HS-27A (cell line): ENCODE data around the gene POMP.
A peak's percentile ranks its signal among the peaks of the same experiment; 100 is the strongest.

Experiments used
- DNase-seq: peaks from one replicate; pipeline ENCODE4 v3.0.0-alpha.2; 2012; ENCODE audit warnings: low read depth, missing footprints

POMP gene, protein sequence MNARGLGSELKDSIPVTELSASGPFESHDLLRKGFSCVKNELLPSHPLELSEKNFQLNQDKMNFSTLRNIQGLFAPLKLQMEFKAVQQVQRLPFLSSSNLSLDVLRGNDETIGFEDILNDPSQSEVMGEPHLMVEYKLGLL

DNA sequence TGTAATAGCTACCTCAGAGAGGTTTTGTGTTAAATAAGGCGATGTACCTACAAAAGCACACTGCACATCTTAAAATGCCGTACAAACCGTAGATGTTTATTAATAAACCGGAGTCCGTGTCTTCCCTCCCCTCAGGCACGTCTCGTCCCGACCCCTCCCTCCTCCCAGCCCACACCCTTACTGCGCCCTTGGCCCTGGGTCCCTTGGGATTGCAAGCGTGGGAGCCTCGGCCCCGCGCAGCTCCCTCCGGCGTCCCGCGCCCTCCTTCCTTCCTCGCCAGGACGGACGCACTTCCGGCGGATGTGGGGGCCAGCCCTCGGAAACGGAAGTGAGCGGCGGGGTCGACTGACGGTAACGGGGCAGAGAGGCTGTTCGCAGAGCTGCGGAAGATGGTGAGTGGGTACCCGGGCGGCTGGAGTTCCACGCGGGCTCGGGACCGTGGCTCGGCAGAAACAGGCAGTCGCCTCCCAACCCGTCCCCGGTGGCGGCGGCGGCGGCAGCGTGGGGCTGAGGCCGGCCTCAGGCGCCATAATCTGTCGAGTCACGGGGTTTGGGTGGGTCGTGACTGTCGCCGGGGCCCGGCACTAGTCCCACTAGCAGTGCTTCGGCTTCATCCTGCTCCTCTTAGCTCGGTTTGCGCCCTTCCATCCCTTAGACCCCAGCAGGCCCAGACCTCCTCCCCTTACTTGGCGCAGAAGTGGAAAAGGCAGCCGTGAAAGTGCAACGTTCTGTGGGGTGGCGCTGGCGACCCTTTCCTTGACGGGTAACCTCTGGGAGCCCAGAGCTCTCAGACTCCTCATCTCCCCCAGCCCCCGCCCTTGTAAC lies at the start of gene POMP:
TSS of gene POMP (plus strand) at position 335 of the 825 bp plus-strand sequence. CDS start at position 390, 55 bp downstream.
- DNase-seq: peak; percentile 51

DNA sequence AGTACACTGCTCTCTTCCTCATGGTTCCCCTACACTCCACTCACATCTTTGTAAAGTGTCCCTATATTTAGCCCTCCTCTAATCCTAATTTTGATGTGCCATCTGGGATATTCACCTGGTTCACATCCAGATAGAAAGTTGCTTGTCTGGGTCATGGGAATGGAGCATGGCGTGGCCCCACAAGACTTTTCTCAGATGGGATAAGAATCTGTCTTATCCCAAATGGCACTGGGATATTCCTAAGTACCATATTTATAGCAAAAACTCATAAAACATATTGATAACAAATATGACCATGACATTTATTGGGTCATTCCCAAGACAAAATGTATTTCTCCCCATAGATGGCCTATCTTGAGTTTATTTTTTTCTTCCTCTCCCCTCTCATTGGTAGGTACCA lies 49.5 kb upstream of the POMP start:
- DNase-seq: no peak

DNA sequence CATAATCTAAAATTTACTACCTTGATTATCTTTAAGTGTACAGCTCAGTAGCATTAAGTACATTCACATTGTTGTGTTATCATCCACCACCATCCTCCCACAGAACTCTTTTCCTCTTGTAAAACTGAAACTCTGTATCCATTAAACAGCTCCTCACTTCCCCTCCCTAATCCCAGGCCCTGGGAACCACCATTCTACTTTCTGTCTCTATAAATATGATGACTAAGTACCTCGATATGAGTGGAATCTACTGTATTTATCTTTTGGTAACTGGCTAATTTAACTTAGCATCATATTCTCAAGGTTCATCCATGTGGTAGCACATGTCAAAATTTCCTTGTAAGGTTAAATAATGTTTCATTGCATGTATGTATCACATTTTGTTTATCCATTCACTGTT lies 49.0 kb upstream of the POMP start:
- DNase-seq: peak; percentile 35

DNA sequence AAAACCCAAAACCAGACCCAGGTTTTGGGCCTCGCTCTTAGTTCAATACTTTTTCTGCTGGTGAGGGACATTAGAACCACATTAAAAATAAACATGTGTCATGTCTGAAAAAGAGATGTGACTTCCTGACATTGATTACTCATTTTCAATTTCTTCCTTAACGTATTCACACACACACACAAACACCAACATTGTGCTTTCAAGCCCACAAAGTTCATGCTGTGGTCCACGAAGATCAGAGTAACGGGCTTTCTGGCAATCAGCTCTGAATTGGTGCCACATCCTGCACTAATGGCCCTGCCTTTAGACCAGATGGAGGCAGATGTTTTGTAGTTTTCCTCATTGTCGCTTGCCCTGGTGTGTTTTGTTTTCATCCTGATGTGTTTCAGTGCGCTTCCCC lies 47.9 kb upstream of the POMP start:
- no peak for DNase-seq

DNA sequence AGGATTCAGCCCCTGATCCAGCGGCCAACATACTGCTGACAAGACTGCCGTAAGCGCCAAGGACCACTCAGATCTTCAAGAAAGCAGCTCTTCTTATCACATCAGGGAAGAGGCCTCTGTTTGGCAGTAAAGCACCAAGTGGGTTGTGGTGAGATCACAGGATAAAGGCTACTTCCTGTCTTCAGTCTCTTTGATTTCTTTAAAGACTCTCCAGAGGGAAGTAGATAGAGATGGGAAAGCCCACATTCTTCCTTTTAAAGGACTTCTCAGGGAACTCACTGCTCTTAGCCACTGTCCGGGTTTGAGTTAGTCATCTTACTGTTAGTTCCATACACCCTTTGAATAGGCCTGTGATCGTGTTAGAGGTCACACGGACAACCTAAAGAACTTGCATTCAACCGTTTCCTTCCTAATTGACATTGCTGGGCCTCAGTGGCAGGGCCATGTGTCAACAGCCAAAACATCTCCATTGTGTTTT lies 47.2 kb upstream of the POMP start:
- DNase-seq: no peak

DNA sequence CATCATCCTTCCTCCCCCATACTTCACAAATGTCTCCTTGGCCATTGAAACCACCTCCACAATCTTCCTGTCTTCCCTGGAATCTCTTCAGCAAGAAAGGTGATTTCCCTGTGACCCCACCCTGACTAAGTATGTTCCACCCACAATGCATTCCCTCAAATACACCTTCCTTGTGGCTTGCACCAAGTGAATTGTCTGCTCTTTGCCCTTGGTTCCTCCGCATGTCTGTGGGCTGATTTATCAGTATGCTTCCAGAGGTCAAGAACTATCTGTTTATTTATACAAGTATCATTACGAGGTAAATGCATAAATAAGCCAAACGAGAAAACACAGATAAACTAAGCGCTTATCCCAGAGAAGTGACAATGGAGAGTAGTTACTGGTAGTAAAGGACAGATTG lies 45.4 kb upstream of the POMP start:
- no peak for DNase-seq

DNA sequence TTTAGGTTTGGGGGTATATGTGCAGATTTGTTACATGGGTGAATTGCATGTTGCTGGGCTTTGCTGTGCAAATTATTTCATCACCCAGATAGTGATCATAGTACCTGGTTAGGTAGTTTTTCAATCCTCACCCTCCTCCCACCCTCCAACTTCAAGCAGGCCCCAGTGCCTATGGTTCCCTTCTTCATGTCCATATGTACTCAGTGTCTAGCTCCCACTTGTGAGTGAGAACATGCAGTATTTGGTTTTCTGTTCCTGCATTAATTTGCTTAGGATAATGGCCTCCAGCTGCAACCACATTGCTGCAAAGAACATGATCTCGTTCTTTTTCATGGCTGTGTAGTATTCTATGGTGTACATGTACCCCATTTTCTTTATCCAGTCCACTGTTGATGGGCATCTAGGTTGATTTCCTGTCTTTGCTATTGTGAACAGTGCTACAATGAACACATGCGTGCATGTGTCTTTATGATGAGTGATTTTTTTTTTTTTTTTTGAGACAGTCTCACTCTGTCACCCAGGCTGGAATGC lies 42.9 kb upstream of the POMP start:
- no peak for DNase-seq

DNA sequence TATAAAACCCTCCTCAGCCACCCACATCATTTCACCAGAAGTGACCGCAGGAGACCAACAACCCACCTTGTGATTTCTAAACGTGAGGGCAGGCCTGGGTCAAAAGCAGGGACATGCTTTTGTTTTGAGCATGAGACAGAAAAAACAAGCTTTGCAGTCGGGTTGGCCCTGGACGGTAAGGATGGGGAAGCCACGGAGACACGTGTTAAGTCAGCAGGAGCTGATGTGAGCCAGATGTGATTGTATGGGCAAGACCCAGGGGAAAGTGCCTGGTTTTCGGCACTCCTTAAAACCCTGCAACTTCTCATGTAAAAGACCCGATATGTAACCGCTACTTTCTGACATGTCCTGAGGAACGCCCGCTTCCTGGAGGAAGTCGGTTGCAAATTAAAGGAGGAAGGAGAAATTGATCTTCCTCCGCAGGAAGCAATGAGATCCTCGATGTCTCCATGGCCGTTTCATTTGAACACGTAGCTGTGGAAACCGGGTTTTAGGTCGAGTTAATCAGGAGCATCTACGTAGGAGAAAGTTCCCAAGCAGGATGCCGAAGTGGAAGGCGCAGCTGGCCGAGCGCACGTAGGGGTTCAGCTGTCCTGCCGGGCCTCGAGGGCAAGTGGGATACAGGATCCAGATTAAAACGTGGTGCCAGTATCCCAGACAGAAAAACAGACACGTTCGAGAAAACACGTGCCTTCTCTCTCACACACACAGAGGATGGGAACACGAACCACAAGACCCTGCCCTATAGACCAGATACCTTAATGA lies 40.5 kb upstream of the POMP start:
- no peak for DNase-seq

DNA sequence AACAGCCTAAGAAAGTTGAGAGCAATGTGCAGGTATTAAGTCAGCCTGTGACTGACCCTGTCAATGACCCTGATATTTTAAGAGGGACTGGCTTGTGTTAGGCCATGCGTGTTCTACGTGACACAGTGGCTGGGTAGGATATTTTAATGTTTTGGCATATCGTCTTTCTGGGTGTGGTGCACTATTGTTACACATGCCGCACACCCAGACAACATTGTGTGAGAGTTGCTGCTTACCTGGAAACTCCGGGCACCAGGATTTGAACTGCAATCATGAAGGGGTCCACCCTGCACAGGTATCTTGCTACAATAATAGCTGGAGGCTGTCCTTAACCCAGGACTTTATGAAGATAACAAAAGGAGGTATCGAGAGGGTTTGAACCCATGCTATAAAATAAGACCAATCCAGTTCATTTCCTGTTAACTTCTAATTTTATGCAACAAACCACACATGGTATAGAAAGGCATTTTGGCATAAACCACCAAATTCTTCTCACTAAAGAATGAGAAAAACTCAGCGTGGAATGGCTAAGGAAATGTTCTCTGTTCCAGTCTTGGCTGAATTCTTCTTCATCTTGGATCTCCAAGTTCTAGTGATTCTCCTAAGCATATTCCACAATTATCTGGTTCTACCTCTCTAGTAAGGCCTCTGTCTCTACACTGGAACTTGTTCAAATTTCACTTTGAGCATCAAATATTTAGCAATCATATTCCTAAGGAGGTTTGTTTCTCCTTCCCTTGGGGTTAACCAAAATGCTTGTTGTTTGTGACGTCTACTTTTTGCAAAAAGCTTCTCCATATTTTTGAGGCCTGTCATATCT lies 38.7 kb upstream of the POMP start:
- no peak for DNase-seq

DNA sequence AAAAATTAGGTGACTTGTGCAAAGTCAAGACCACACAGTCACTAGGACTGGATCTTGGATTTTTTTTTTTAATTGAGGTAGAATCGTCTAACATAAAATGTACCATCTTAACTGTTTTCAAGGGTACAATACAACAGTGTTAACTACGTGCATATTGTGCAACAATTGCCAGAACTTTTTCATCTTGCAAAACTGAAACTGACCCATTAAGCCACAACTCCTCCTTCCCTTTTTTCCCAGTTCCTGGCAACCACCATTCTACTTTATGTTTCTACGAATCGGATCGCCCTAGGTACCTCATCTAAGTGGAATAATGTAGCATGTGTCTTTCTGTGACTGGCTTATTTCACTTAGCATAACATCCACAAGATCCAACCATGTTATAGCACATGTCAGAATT lies 37.5 kb upstream of the POMP start:
- DNase-seq: no peak

DNA sequence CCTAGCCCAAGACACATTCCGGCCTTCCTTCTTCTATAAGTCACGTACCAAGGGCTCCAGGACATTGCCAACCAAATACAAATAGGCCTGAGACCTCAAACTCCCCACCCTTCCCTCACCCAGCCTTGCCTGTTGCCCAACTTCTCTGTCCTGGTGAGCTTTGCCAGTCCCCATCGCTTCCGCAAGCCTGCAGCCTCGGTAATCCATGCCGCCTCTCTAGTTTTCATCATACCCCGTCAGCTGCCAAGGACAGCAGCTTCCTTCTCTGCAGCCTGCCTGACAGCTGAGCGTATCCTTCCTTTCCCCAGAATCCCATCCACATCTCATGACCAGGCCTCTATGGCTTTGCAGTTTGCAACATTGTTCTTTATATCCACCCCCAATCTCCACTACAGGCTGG lies 36.6 kb upstream of the POMP start:
- DNase-seq: no peak

DNA sequence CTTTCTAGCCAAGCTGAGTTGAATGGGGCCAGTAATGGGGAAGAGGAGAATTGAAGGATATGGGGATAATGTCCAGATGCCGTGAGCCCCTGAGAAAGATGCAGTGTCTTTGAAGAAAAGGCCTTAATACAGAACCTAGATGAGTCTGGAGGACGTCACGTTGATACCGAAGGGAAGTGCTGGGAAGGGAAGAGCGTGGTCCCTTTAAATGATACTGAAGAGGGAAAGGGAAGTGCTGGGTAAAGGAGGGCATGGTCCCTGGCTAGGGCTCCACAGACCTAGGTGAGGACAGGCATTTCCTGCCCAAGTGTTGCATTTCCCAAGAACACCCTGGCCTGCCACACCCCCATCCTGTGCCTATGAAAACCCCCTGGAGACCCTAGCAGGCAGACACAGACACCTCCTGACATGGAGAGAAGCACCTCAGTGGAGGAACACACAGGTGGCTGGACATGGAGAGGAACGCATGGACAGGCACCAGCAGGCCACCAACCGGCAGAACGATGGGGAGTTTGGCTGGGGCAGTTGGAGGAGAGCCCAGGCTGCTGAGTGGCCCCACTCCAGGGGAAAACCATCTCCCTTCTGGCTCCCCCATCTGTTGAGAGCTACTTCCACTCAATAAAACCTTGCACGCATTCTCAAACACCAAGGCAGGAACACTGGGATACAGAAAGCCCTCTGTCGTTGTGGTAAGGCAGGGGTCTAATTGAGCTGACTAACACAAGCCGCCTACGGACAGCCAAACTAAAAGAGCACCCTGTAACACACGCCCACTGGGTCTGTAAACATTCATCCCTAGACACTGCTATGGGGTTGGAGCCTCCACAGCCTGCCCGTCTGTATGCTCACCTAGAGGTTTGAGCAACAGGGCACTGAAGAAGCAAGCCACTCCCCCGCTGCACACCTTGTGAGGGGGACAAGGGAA lies 34.9 kb upstream of the POMP start:
- DNase-seq: no peak

DNA sequence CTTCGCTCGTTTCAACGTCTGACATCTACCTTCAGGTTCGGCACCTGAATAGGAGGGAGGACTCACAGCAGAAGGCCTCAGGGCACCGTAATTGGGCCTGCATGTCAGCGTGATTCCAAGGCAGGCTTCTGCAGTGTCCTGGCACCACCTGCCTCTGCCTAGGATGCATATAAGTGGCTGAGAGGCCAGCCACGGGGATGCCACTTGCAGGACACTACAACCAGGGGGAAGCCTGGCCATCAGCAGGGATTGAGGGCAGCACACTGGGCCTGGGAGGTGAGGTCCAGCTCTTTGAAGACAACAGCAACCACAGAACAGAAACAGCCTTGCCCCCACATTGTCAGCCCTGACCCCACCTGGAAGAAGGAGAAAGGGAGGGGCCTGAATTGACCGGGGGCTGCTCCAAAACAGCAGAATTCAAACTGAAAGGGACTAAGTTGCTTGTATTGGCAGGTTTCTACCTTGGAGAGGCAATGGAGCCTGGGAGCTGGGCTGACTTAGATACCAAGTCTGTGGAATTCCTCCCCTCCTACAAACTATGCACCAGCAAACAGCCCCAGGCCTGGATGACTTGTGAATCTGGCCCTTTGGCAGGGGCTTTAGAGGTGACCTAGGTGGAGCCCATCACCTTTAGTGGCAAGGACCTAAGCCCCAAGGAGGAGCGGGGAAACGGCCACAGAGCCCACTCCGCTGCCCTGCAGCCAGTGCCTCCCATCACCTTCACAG lies 34.1 kb upstream of the POMP start:
- no peak for DNase-seq

DNA sequence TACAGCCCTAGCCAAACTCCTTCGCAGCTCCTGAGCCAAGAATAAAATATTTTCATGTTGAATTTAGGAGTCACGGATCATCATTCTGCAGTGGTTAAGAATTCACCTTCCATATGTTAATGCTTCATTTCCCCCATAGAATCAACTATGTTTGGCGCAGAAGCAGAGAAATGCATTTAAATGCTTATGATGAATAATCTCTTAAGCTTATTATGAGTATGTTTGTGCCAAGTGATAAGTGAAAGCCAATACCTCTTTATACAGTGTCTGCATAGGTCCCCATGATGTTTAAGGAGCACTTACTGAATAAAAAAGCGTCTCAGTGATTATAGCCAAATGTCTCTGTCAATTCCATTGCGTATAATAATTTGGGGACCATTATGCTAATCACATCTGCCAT lies 32.7 kb upstream of the POMP start:
- DNase-seq: no peak

DNA sequence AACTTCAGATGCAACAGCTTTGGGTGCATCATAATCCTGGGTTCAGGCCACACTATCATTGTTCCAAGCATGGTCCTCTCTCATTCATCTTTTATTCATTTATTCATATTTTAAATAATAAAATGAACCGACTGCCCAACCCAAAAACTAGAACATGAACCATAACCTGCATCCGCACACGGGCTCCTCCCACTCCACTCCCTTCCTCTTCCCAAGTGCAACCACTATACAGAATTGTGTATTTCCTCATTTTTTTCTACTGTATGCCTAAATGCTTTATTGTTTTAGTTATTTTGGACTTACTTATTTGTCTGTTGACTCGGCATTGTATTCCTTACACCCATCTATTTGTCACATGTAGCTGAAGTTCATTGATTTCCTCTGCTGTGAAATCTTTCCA lies 30.7 kb upstream of the POMP start:
- no peak for DNase-seq

DNA sequence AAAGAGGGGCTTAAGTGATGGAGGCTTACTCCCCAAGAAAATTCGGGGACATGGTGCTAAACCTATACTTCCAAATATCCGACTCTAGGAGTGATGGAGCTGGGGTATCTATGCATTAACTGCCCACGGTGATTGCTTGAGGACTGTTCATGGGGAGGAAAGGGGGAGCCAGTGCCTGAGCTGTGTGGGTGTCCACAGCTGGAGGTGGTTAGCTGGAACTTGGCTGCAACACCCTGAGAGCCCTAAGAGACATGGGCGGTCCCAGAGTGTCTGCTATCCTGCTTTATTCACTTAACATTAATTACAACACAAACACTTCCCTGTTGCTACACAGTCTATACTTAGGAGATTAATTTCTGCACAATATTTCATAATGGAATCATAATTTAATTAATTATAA lies 28.1 kb upstream of the POMP start:
- DNase-seq: no peak

DNA sequence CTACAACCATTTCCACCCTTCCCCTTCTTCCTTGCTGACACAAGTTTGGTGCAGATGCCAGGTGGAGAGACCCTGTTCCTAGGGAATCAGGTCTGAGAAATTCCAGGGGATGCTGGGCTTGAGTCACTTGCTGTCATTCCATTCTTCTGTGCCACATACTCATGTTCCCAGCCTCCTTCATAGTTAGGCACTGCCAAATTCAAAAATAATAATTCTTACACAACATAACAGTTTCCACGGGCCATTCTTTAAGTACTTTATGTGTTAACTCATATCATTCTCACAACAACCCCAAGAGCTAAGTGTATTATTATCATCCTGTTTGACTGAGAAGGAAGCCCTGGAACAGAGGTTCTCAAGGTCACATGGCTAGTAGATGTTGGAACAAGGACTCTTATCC lies 27.1 kb upstream of the POMP start:
- no peak for DNase-seq

DNA sequence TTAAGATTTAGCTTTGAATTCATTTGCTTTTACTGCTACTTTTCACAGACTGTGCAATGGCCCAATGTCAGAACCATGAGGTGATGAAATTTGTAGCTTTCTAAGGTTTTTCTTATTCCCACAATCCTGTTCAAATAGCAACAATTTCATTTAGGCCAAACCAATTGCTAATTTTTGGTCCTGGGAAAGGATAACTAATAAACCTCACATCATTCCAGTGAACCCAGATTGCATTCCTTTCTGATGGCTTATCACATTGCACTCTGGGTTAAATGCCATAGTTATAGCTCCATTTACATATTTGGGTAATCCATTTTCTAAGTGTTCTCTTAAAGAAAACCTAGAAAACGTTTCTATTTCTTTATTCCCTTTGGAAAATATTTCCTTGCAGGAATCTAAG lies 22.9 kb upstream of the POMP start:
- no peak for DNase-seq

DNA sequence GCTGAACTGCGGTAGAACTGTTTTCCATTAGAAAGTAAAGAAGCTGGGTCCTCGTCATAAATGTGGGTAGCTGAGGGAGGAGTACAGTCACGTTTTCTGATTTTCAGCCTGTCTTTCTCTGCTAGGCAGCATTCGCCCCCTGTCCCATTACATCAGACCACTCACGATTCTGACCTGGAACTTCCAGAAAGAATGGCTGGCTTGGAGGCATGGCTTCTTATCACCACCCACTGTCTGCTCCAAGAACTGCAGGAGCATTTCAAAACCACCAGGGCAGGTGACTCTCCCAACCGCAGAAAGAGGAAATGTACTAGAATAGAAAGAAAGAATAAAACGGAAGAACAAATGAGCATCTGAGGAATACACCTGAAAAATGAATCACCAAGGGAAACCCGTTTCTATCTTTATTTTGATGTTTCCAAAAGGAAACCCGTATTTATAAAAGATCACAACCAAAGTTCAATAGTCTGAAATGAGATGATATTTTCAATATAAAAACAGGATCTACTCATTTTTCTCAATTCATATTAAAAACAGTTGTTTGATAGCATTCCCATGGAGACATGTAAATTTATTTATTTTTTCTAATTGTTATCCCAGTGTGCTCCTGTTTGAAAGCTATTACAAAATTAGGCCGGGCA lies 22.1 kb upstream of the POMP start:
- DNase-seq: no peak
